Endothelial cell (in vitro differentiated cells): Measurements from ENCODE around the gene POU2AF1. TPM values are rescaled to one million over a fixed set of nuclear protein-coding genes. Genes with fewer than 3 reads are reported as not detected.

Source experiments
- DNase-seq: peaks from one replicate; pipeline ENCODE4 v3.0.0; 2021; ENCODE audit warnings: low spot score
- H3K27ac Mint-ChIP-seq: one replicate; pipeline ENCODE4 v1.8.0; 2021; ENCODE audit warnings: mixed read lengths, inconsistent platforms; ENCODE audit not compliant: unreplicated experiment
- H3K27me3 Mint-ChIP-seq: one replicate; pipeline ENCODE4 v1.8.0; 2021; ENCODE audit warnings: mild to moderate bottlenecking, moderate library complexity, mixed read lengths, inconsistent platforms; ENCODE audit not compliant: unreplicated experiment
- H3K36me3 Mint-ChIP-seq: one replicate; pipeline ENCODE4 v1.8.0; 2021; ENCODE audit warnings: mild to moderate bottlenecking, low read depth, mixed read lengths, inconsistent platforms; ENCODE audit not compliant: unreplicated experiment
- H3K4me1 Mint-ChIP-seq: one replicate; pipeline ENCODE4 v1.8.0; 2021; ENCODE audit warnings: mild to moderate bottlenecking, mixed read lengths, inconsistent platforms; ENCODE audit not compliant: unreplicated experiment
- H3K4me3 Mint-ChIP-seq: one replicate; pipeline ENCODE4 v1.8.0; 2021; ENCODE audit warnings: mild to moderate bottlenecking, mixed read lengths, inconsistent platforms; ENCODE audit not compliant: unreplicated experiment
- H3K9me3 Mint-ChIP-seq: one replicate; pipeline ENCODE4 v1.8.0; 2021; ENCODE audit warnings: mixed read lengths, inconsistent platforms; ENCODE audit not compliant: unreplicated experiment
- CTCF ChIP-seq: fragments of 200-600 bp; sonication (generic); IDR thresholded peaks from one replicate; pipeline ENCODE4 v1.5.0; 2021; ENCODE audit warnings: antibody characterized with exemption; ENCODE audit not compliant: unreplicated experiment
- long read RNA-seq: library from polyadenylated mRNA; unstranded; transcript quantifications from one replicate; pipeline ENCODE4 v2.0.0, GENCODE V29; 2020; ENCODE audit not compliant: unreplicated experiment
- total RNA-seq: library from RNA; stranded (reverse); fragmentation: NEBNext Ultra II Directional; extraction: Animal tissue kit (Norgen Biotek cat#: 25700); gene quantifications from one replicate; pipeline ENCODE4 v1.2.1, GENCODE V29; 2021; ENCODE audit not compliant: unreplicated experiment

Gene POU2AF1, protein sequence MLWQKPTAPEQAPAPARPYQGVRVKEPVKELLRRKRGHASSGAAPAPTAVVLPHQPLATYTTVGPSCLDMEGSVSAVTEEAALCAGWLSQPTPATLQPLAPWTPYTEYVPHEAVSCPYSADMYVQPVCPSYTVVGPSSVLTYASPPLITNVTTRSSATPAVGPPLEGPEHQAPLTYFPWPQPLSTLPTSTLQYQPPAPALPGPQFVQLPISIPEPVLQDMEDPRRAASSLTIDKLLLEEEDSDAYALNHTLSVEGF
- not detected for total RNA-seq
- long read RNA-seq: 0 reads

GRCh38 chr11:111378861-111379601 is at the start of gene POU2AF1:
Gene POU2AF1, minus strand, starts transcription at chr11:111379275. Its CDS starts 98 bp downstream, at chr11:111379177.
- Mint-ChIP-seq H3K36me3 (peaks cover 4% of the 10 kb centered on the region), H3K4me3 (no peak within 1 kb of the TSS), H3K27me3 (peaks cover 2% of the 10 kb centered on the region), H3K9me3 (peaks cover 4% of the 10 kb centered on the region), H3K27ac (no peak within 1 kb of the TSS), H3K4me1 (peaks cover 2% of the 10 kb centered on the region)
- no peak for TF ChIP-seq CTCF
- no peak for DNase-seq

GRCh38 chr11:111428113-111428876 is 49.2 kb upstream of the POU2AF1 start:
- H3K4me1 Mint-ChIP-seq: no peaks in the 10 kb centered on the region
- TF ChIP-seq CTCF: no peak
- H3K36me3 Mint-ChIP-seq: no peaks in the 10 kb centered on the region
- no peaks in the 10 kb centered on the region for H3K9me3 Mint-ChIP-seq
- DNase-seq: no peak
- peaks cover 7% of the 10 kb centered on the region for H3K27me3 Mint-ChIP-seq
- no peak overlapping the region for H3K27ac Mint-ChIP-seq
- H3K4me3 Mint-ChIP-seq: no peak overlapping the region

DNA sequence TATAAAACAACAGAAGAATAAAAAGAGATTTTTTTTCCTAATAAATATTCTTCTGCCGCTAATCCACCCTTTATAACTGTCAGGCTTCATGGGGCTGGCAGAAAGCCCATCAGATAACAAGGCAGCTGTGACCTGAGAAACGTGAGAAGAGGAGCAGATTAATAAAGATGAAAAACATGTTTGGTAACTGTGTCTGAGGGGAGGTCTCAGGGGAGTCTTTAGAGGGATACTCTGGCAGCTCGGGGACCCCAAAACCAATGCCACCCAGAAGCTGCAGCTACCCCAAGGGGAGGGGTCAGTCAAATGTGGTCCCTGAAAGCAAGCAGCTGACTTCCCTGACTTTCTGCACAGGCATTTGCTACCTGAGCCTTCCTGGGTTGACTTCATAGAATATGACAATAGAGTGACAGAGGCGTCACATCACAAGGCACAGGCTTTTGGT is 48.4 kb upstream of the POU2AF1 start:
- H3K4me3 Mint-ChIP-seq: no peak overlapping the region
- DNase-seq: no peak
- H3K4me1 Mint-ChIP-seq: no peaks in the 10 kb centered on the region
- H3K9me3 Mint-ChIP-seq: no peaks in the 10 kb centered on the region
- H3K27ac Mint-ChIP-seq: no peak overlapping the region
- peaks cover 7% of the 10 kb centered on the region for H3K27me3 Mint-ChIP-seq
- H3K36me3 Mint-ChIP-seq: no peaks in the 10 kb centered on the region
- no peak for TF ChIP-seq CTCF

DNA sequence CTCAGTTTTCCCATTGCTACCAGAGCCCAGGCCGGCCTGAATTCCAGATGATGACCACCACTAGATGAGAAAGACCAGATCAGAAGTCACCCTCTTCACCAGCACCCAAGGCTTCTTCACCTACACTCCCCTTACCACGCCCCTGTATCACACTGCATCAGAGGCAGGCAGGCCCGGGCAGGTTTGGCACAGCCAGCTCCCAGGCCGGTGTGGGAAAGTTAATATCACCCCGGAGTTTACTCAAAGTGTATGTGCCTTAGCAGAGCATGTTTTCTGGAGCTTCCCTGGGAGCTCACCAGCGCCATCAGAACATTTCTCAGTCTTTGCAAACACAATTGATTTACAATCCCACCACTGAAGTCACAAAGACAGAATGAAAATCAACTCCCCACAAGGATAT is 47.5 kb upstream of the POU2AF1 start:
- DNase-seq: no peak
- H3K4me1 Mint-ChIP-seq: no peaks in the 10 kb centered on the region
- no peak overlapping the region for H3K27ac Mint-ChIP-seq
- H3K9me3 Mint-ChIP-seq: no peaks in the 10 kb centered on the region
- H3K4me3 Mint-ChIP-seq: no peak overlapping the region
- TF ChIP-seq CTCF: no peak
- H3K27me3 Mint-ChIP-seq: peaks cover 5% of the 10 kb centered on the region
- no peaks in the 10 kb centered on the region for H3K36me3 Mint-ChIP-seq
